Subcutaneous adipose tissue (tissue), 4 donors: Measurements from ENCODE around the gene PFN3. TPM values are rescaled to one million over a fixed set of nuclear protein-coding genes. Genes with fewer than 3 reads are reported as not detected.

Experiments
- CTCF ChIP-seq: fragments of 450-650 bp; IDR thresholded peaks from one replicate; pipeline ENCODE4 v1.5.1; 2016; ENCODE audit warnings: low read depth, mild to moderate bottlenecking, control low read depth, antibody characterized with exemption, moderate library complexity
- total RNA-seq, 4 donors: library from RNA; depleted of rRNA; stranded (reverse); fragments of >200 nt; gene quantifications; one replicate each; pipeline ENCODE4 v1.1.0, GENCODE V29; 2016

The PFN3 gene
- total RNA-seq, 4 donors from 2014 or later = not detected

- no peak for TF ChIP-seq CTCF
Observed at GRCh38 chr5:177392765-177393164, 7.7 kb downstream of the PFN3 start.

DNA sequence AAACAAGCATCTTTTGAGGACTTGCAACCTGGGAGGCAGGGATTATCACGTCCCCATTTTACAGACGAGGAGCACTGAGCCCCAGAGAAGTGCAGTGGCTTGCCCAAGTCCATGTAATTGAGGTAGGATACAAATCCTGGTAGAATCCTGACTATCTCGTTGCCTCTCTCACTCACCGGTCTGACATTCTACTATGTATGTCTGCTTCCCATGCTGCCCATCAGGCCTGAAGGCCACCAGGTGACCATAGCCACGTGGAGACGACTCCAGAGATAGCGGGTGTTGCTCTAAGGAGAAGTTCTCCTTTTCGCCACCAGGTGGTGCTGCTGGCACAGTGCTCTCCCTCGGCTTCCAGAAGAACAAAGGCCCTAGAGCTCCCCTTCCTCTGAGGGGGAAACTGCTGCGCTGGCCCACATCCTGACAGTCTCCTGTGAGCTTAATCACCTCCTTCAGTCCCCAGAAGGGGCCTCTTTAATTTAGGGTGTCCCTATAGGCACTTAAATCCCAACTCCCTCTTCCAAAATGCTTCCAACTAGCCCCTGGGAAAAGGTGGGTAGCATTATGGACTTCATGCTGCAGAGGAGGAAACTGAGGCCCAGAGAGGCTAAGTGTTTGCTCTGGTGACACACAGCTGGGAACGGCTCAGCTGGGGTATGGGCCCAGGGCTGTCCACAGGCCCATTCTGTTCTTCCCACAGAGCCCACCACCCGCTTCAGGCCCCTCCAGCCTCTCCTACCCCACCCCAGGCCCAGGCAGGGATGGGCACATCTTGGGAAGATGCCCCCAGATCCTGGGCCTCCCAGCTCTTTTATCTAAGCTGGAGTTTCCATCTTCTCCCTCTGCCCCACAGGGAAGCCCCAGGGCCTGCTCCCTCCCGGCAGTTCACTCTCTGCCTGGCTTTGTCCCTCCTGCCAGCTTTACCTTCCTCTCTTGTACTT lies 9.8 kb downstream of the PFN3 start:
- no peak for TF ChIP-seq CTCF

- TF ChIP-seq CTCF = no peak
Observed at GRCh38 chr5:177389241-177390169, 11.0 kb downstream of the PFN3 start.

GRCh38 chr5:177388521-177389052 lies 11.9 kb downstream of the PFN3 start:
- TF ChIP-seq CTCF = no peak

GRCh38 chr5:177387405-177387804 lies 13.1 kb downstream of the PFN3 start:
- TF ChIP-seq CTCF = no peak

DNA sequence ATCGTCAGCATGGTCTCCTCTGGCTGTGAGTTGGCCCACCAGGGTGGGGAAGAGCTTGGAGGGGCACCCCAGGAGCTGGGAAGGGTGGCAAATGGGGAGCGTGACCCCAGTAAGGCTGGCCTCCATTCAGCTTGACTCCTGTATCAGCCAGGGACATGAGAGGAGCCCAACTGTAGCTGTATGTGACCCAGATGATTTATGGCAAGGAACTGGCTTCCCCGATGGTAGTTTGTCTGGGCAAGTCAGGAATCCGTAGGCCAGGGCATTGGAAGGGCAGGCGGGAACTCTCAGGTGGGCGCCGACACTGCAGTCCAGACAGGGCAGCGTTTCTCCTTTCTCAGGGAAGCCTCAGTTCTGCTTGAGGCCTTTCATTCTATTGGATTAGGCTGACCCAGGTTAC lies 13.9 kb downstream of the PFN3 start:
- TF ChIP-seq CTCF = no peak

GRCh38 chr5:177385720-177386119 lies 14.7 kb downstream of the PFN3 start:
- TF ChIP-seq CTCF = no peak
